ENCODE results near the gene STK38.
"Not testable (repeated sequence)": the region's sequence is repeated elsewhere in the genome, so short reads cannot be mapped to it uniquely, and the experiment has no call there.

Gene STK38

GRCh38 chr6:36493319-36493718 is 54.0 kb downstream of the STK38 start:
- no peaks in the 10 kb centered on the region for H3K9me3 ChIP-seq (ENCODE audit: control insufficient read depth, low read length)
- peaks cover 39% of the 10 kb centered on the region for H3K36me3 ChIP-seq (ENCODE audit: control insufficient read depth, insufficient read depth, low read length)
- no peak overlapping the region for H3K27ac ChIP-seq (ENCODE audit: insufficient read depth, low read length, poor library complexity, severe bottlenecking)

DNA sequence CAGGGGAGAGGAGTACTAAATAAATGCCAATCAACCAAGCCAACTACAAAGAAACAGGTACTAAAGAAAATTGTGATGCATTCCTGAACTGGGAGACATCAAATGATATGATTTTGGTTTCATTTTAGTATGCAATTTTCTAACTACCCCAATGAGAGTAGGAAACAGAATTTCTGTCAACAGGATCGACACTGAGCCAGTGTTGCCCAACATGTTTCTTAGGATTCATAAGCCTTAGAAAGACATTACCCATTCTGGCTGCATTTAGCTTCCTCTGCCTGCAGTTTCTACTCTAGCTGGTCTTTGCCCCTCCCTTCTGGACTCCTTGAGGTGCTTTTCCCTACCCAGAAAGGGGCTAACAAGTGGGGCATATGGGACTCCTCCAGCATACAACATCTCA is 54.7 kb downstream of the STK38 start:
- Histone ChIP-seq H3K27ac (ENCODE audit: insufficient read depth, low read length, poor library complexity, severe bottlenecking) (no peak overlapping the region), H3K36me3 (ENCODE audit: control insufficient read depth, insufficient read depth, low read length) (peaks cover 33% of the 10 kb centered on the region)

More at GRCh38 chr6:36493319-36493718, 54.0 kb downstream of the STK38 start:
- Histone ChIP-seq H3K4me1 (ENCODE audit: control insufficient read depth, insufficient read depth, low read length, poor library complexity, severe bottlenecking) (no peaks in the 10 kb centered on the region), H3K27me3 (replicated peaks; ENCODE audit: control insufficient read depth, insufficient read depth, low read length, poor library complexity, severe bottlenecking) (no peaks in the 10 kb centered on the region), H3K4me3 (ENCODE audit: insufficient read depth, low read depth, low read length, poor library complexity, severe bottlenecking) (no peak overlapping the region)
- DNase-seq = no peak

DNA sequence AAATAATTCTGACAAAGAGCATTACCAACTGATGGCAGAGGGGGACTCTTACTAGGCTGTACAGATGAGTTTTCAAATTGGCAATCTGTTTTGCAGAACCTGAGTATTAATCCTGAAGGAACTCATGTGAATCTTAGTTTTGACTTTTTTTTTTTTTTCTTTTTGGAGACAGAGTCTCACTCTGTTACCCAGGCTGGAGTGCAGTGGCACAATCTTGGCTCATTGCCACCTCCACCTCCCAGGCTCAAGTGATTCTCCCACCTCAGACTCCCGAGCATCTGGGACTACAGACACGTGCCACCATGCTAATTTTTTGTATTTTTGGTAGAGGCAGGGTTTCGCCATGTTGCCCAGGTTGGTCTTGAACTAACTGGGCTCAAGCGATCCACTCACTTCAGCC is 55.2 kb downstream of the STK38 start:
- H3K4me1 ChIP-seq (ENCODE audit: control insufficient read depth, insufficient read depth, low read length, poor library complexity, severe bottlenecking) = no peaks in the 10 kb centered on the region
- no peaks in the 10 kb centered on the region for H3K9me3 ChIP-seq (ENCODE audit: control insufficient read depth, low read length)
- no peaks in the 10 kb centered on the region for H3K27me3 ChIP-seq (replicated peaks; ENCODE audit: control insufficient read depth, insufficient read depth, low read length, poor library complexity, severe bottlenecking)
- DNase-seq = no peak
- H3K36me3 ChIP-seq (ENCODE audit: control insufficient read depth, insufficient read depth, low read length) = peaks cover 32% of the 10 kb centered on the region
- no peak overlapping the region for H3K4me3 ChIP-seq (ENCODE audit: insufficient read depth, low read depth, low read length, poor library complexity, severe bottlenecking)
- no peak overlapping the region for H3K27ac ChIP-seq (ENCODE audit: insufficient read depth, low read length, poor library complexity, severe bottlenecking)

More for the DNA sequence above, 54.7 kb downstream of the STK38 start:
- no peaks in the 10 kb centered on the region for H3K27me3 ChIP-seq (replicated peaks; ENCODE audit: control insufficient read depth, insufficient read depth, low read length, poor library complexity, severe bottlenecking)
- H3K4me1 ChIP-seq (ENCODE audit: control insufficient read depth, insufficient read depth, low read length, poor library complexity, severe bottlenecking) = no peaks in the 10 kb centered on the region
- no peak overlapping the region for H3K4me3 ChIP-seq (ENCODE audit: insufficient read depth, low read depth, low read length, poor library complexity, severe bottlenecking)
- no peak for DNase-seq
- no peaks in the 10 kb centered on the region for H3K9me3 ChIP-seq (ENCODE audit: control insufficient read depth, low read length)

GRCh38 chr6:36491378-36491965 is 55.8 kb downstream of the STK38 start:
- H3K9me3 ChIP-seq (ENCODE audit: control insufficient read depth, low read length) = no peaks in the 10 kb centered on the region
- no peaks in the 10 kb centered on the region for H3K27me3 ChIP-seq (replicated peaks; ENCODE audit: control insufficient read depth, insufficient read depth, low read length, poor library complexity, severe bottlenecking)
- no peaks in the 10 kb centered on the region for H3K4me1 ChIP-seq (ENCODE audit: control insufficient read depth, insufficient read depth, low read length, poor library complexity, severe bottlenecking)
- peaks cover 32% of the 10 kb centered on the region for H3K36me3 ChIP-seq (ENCODE audit: control insufficient read depth, insufficient read depth, low read length)
- no peak overlapping the region for H3K27ac ChIP-seq (ENCODE audit: insufficient read depth, low read length, poor library complexity, severe bottlenecking)
- no peak overlapping the region for H3K4me3 ChIP-seq (ENCODE audit: insufficient read depth, low read depth, low read length, poor library complexity, severe bottlenecking)
- DNase-seq = no peak

DNA sequence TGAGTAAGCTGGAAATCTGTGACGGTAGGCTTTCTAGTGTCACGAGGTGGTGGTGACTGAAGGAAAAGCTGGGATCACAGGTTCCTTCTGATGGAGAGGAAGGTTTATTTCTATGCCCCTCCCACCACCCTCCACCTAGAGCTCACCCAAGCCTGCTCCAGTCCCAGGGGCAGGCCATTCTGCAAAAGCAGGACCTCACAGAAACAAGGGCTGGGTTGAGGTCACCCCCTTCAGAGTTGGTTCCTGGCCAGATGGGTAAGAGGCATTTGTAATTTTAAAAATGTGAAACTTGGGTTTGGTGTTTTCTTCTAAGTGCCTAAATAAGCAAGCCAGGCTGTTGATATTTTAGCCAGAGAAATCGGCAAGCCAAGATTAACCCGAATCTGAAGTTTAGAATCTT is 57.9 kb downstream of the STK38 start:
- Histone ChIP-seq H3K27ac (ENCODE audit: insufficient read depth, low read length, poor library complexity, severe bottlenecking) (no peak overlapping the region), H3K4me3 (ENCODE audit: insufficient read depth, low read depth, low read length, poor library complexity, severe bottlenecking) (no peak overlapping the region), H3K36me3 (ENCODE audit: control insufficient read depth, insufficient read depth, low read length) (peaks cover 16% of the 10 kb centered on the region), H3K9me3 (ENCODE audit: control insufficient read depth, low read length) (no peaks in the 10 kb centered on the region), H3K27me3 (replicated peaks; ENCODE audit: control insufficient read depth, insufficient read depth, low read length, poor library complexity, severe bottlenecking) (no peaks in the 10 kb centered on the region), H3K4me1 (ENCODE audit: control insufficient read depth, insufficient read depth, low read length, poor library complexity, severe bottlenecking) (no peaks in the 10 kb centered on the region)
- no peak for DNase-seq

DNA sequence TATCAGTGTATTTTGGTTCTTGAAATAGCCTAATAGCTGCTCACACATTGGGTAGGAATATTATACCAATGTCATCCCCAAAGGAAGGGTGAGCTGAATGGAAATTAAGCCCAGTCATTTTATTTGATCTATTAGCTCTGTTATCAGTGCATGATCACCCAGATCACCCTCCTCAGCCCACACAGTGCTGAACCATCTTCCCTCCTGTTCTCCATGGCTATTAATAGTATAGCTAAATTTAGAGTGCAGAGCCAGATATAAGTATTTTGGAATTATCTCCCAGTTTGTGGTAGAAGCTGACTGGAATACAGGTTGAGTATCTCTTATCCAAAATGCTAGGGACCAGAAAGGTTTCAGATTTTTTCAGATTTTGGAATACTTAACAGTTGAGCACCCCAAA is 59.1 kb downstream of the STK38 start:
- Histone ChIP-seq H3K4me3 (ENCODE audit: insufficient read depth, low read depth, low read length, poor library complexity, severe bottlenecking) (no peak overlapping the region), H3K9me3 (ENCODE audit: control insufficient read depth, low read length) (no peaks in the 10 kb centered on the region), H3K27me3 (replicated peaks; ENCODE audit: control insufficient read depth, insufficient read depth, low read length, poor library complexity, severe bottlenecking) (no peaks in the 10 kb centered on the region), H3K36me3 (ENCODE audit: control insufficient read depth, insufficient read depth, low read length) (peaks cover 14% of the 10 kb centered on the region), H3K4me1 (ENCODE audit: control insufficient read depth, insufficient read depth, low read length, poor library complexity, severe bottlenecking) (no peaks in the 10 kb centered on the region), H3K27ac (ENCODE audit: insufficient read depth, low read length, poor library complexity, severe bottlenecking) (no peak overlapping the region)
- no peak for DNase-seq

DNA sequence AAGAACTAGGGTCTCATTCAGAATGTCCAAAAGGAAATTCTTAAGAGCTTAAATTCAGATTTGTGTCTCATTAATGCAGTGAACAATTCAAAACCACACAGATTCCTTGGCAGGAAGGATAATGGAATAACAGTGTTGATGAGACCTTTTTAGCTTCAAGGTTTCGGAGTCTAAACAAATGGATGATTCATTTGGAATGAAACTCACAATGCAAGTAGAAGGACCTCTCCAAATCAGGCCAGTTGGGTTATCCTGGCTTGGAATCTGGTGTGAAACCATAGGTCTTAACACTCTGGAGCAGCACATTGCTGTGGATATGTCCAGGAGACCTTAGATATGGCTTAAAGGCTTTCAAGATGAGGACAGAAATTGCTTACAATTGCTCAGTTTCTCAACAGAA is 59.6 kb downstream of the STK38 start:
- peaks cover 14% of the 10 kb centered on the region for H3K36me3 ChIP-seq (ENCODE audit: control insufficient read depth, insufficient read depth, low read length)
- DNase-seq = no peak
- no peak overlapping the region for H3K27ac ChIP-seq (ENCODE audit: insufficient read depth, low read length, poor library complexity, severe bottlenecking)
- no peaks in the 10 kb centered on the region for H3K27me3 ChIP-seq (replicated peaks; ENCODE audit: control insufficient read depth, insufficient read depth, low read length, poor library complexity, severe bottlenecking)
- H3K9me3 ChIP-seq (ENCODE audit: control insufficient read depth, low read length) = no peaks in the 10 kb centered on the region
- H3K4me1 ChIP-seq (ENCODE audit: control insufficient read depth, insufficient read depth, low read length, poor library complexity, severe bottlenecking) = no peaks in the 10 kb centered on the region
- H3K4me3 ChIP-seq (ENCODE audit: insufficient read depth, low read depth, low read length, poor library complexity, severe bottlenecking) = no peak overlapping the region

GRCh38 chr6:36484736-36485135 is 62.5 kb downstream of the STK38 start:
- H3K36me3 ChIP-seq (ENCODE audit: control insufficient read depth, insufficient read depth, low read length) = peaks cover 33% of the 10 kb centered on the region
- no peak for DNase-seq
- H3K4me3 ChIP-seq (ENCODE audit: insufficient read depth, low read depth, low read length, poor library complexity, severe bottlenecking) = no peak overlapping the region
- no peaks in the 10 kb centered on the region for H3K4me1 ChIP-seq (ENCODE audit: control insufficient read depth, insufficient read depth, low read length, poor library complexity, severe bottlenecking)
- H3K9me3 ChIP-seq (ENCODE audit: control insufficient read depth, low read length) = no peaks in the 10 kb centered on the region
- no peaks in the 10 kb centered on the region for H3K27me3 ChIP-seq (replicated peaks; ENCODE audit: control insufficient read depth, insufficient read depth, low read length, poor library complexity, severe bottlenecking)
- H3K27ac ChIP-seq (ENCODE audit: insufficient read depth, low read length, poor library complexity, severe bottlenecking) = no peak overlapping the region

DNA sequence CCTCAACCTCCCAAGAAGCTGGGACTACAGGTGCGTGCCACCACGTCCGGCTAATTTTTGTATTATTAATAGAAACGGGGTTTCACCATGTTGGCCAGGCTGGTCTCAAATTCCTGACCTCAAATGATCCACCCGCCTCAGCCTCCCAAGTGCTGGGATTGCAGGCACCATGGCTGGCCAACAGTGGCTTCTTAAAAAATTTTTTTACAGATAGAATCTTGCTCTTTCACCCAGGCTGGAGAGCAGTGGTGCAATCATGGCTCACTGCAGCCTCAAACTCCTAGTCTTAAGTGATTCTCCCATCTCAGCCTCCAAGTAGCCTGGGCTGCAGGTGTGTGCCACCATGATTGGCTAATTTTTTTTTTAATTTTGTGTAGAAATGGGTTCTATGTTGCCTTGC is 64.0 kb downstream of the STK38 start:
- H3K4me1 ChIP-seq (ENCODE audit: control insufficient read depth, insufficient read depth, low read length, poor library complexity, severe bottlenecking); DNase-seq; H3K27me3 ChIP-seq (replicated peaks; ENCODE audit: control insufficient read depth, insufficient read depth, low read length, poor library complexity, severe bottlenecking); H3K4me3 ChIP-seq (ENCODE audit: insufficient read depth, low read depth, low read length, poor library complexity, severe bottlenecking); H3K9me3 ChIP-seq (ENCODE audit: control insufficient read depth, low read length); H3K27ac ChIP-seq (ENCODE audit: insufficient read depth, low read length, poor library complexity, severe bottlenecking): not testable (repeated sequence)
- H3K36me3 ChIP-seq (ENCODE audit: control insufficient read depth, insufficient read depth, low read length) = peaks cover 37% of the 10 kb centered on the region

DNA sequence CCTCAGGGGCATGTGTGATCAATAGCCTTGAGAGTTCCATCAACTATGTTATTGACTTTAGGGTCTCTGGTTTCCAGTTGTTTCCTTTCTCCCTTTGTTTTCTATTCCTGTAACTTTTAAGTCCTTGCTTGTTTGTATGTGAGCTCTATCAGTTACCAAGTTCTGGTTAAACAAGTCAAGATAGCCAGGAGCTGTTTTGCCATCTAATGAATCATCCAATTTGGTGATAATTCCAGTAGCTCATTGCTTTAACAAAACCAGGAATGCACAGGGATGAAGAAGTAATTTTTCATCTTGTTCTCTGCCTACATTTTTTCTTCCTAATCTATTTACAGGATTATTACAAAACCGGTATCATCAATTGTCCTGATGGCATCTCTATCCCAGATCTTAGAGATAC is 68.0 kb downstream of the STK38 start:
- DNase-seq = no peak
- H3K27ac ChIP-seq (ENCODE audit: insufficient read depth, low read length, poor library complexity, severe bottlenecking) = no peak overlapping the region
- H3K36me3 ChIP-seq (ENCODE audit: control insufficient read depth, insufficient read depth, low read length) = peaks cover 26% of the 10 kb centered on the region
- H3K9me3 ChIP-seq (ENCODE audit: control insufficient read depth, low read length) = no peaks in the 10 kb centered on the region
- no peaks in the 10 kb centered on the region for H3K27me3 ChIP-seq (replicated peaks; ENCODE audit: control insufficient read depth, insufficient read depth, low read length, poor library complexity, severe bottlenecking)
- no peaks in the 10 kb centered on the region for H3K4me1 ChIP-seq (ENCODE audit: control insufficient read depth, insufficient read depth, low read length, poor library complexity, severe bottlenecking)
- H3K4me3 ChIP-seq (ENCODE audit: insufficient read depth, low read depth, low read length, poor library complexity, severe bottlenecking) = no peak overlapping the region
